ENCODE data around the gene ETV7. TPM values are rescaled to one million over a fixed set of nuclear protein-coding genes. Genes with fewer than 3 reads are reported as not detected.

ETV7 gene
- polyA plus RNA-seq, 1 of the 3 experiments (the other 2 are of a cell fraction): 0.39 TPM

- TF ChIP-seq TEAD4 (IDR thresholded peaks at IDR 0.05; ENCODE audit: borderline replicate concordance, insufficient read depth) (no peak), GABPA (IDR thresholded peaks at IDR 0.05; ENCODE audit: low read depth) (no peak), FOSL2 (IDR thresholded peaks at IDR 0.05; ENCODE audit: borderline replicate concordance, low read depth) (no peak), ELF1 (IDR thresholded peaks at IDR 0.05) (no peak), EP300 (IDR thresholded peaks at IDR 0.05; ENCODE audit: borderline replicate concordance in 1 of 2, low read depth in 1 of 2, low read length in 1 of 2) (no peak), SIN3A (IDR thresholded peaks at IDR 0.05; ENCODE audit: borderline replicate concordance, low read depth, low read length) (no peak), CHD2 (IDR thresholded peaks at IDR 0.05; ENCODE audit: low read length, partially characterized antibody) (no peak), TCF12 (IDR thresholded peaks at IDR 0.05) (no peak), REST (IDR thresholded peaks at IDR 0.05; ENCODE audit: low read depth, low read length) (no peak), MXI1 (IDR thresholded peaks at IDR 0.05; ENCODE audit: low read depth, low read length) (no peak)
Observed at GRCh38 chr6:36328600-36328999, 58.9 kb downstream of the ETV7 start.

GRCh38 chr6:36327919-36328236 is 59.6 kb downstream of the ETV7 start:
- POLR2A ChIA-PET: no interaction called here
- Histone ChIP-seq H3K4me1 (ENCODE audit: control insufficient read depth in 1 of 2, insufficient read depth in 2 of 2, low read depth in 1 of 2, low read length in 1 of 2) (peaks cover 0 to 15% of the 10 kb centered on the region in 2 experiments; a peak in 1 of 4 replicates), H3K4me3 (ENCODE audit: low read depth in 2 of 2, low read length in 1 of 2) (no peak overlapping the region), H3K27ac (ENCODE audit: low read depth in 2 of 2, low read length in 1 of 2) (no peak overlapping the region), H3K36me3 (replicated peaks in 1 of 2; ENCODE audit: control insufficient read depth in 1 of 2, insufficient read depth in 2 of 2, low read length in 1 of 2) (no peaks in the 10 kb centered on the region), H3K9me3 (no peaks in the 10 kb centered on the region), H3F3A (replicated peaks; ENCODE audit: insufficient read depth) (no peaks in the 10 kb centered on the region), H2AFZ (ENCODE audit: low read depth) (no peak overlapping the region), H3K9ac (no peak overlapping the region), H3K27me3 (ENCODE audit: insufficient read depth) (peaks cover 7% of the 10 kb centered on the region), H3K79me2 (ENCODE audit: insufficient read depth) (no peaks in the 10 kb centered on the region), H3K4me2 (no peak overlapping the region), H3K9me2 (no peaks in the 10 kb centered on the region), H4K20me1 (ENCODE audit: insufficient read depth) (no peaks in the 10 kb centered on the region)
- CTCF ChIA-PET: interaction anchor here (0.6 to 5.3 kb wide), 3 partner anchors 13 to 404 kb away, joined by 3 to 24 read pairs (median 16); no protein-coding TSS in a partner anchor
- DNase-seq: no peak
- no peak for TF ChIP-seq PBX3 (IDR thresholded peaks at IDR 0.05)
- TF ChIP-seq NFIC (IDR thresholded peaks at IDR 0.05; ENCODE audit: borderline replicate concordance): no peak
- no peak for TF ChIP-seq RCOR1 (IDR thresholded peaks at IDR 0.05; ENCODE audit: low read length)
- TF ChIP-seq GATA2 (CRISPR knock-in tag; IDR thresholded peaks at IDR 0.05): no peak
- no peak for TF ChIP-seq ELF1 (IDR thresholded peaks at IDR 0.05)
- no peak for TF ChIP-seq USF1 (IDR thresholded peaks at IDR 0.05; ENCODE audit: borderline replicate concordance, low read depth)
- no peak for TF ChIP-seq RFX5 (IDR thresholded peaks at IDR 0.05; ENCODE audit: low read length)
- TF ChIP-seq RXRA (IDR thresholded peaks at IDR 0.05; ENCODE audit: borderline replicate concordance, low read depth): no peak
- no peak for TF ChIP-seq MXI1 (IDR thresholded peaks at IDR 0.05; ENCODE audit: low read depth, low read length)
- TF ChIP-seq ZBTB33 (IDR thresholded peaks at IDR 0.05; ENCODE audit: borderline replicate concordance, low read depth): no peak
- no peak for TF ChIP-seq IRF3 (IDR thresholded peaks at IDR 0.05; ENCODE audit: low read depth, low read length)
- TF ChIP-seq TCF12 (IDR thresholded peaks at IDR 0.05): no peak

More at GRCh38 chr6:36328600-36328999, 58.9 kb downstream of the ETV7 start:
- WGBS (ENCODE audit: low lambda C conversion rate): 66% methylated on average over 7 of the region's 7 CpGs
- ChIA-PET POLR2A (no interaction called here), CTCF (interaction anchor here (1.6 to 3.9 kb wide), 3 partner anchors 12 to 26 kb away, joined by 6 to 28 read pairs (median 7); no protein-coding TSS in a partner anchor)
- no peak overlapping the region for H3K9ac ChIP-seq
- no peaks in the 10 kb centered on the region for H3K9me3 ChIP-seq
- H3K36me3 ChIP-seq (replicated peaks in 1 of 2; ENCODE audit: control insufficient read depth in 1 of 2, insufficient read depth in 2 of 2, low read length in 1 of 2): no peaks in the 10 kb centered on the region
- H3K4me1 ChIP-seq (ENCODE audit: control insufficient read depth in 1 of 2, insufficient read depth in 2 of 2, low read depth in 1 of 2, low read length in 1 of 2): peaks cover 0 to 9% of the 10 kb centered on the region in 2 experiments; a peak in 1 of 4 replicates
- H3K9me2 ChIP-seq: no peaks in the 10 kb centered on the region
- no peak overlapping the region for H2AFZ ChIP-seq (ENCODE audit: low read depth)
- DNase-seq: no peak
- H3K27me3 ChIP-seq (ENCODE audit: insufficient read depth): peaks cover 10% of the 10 kb centered on the region
- no peak overlapping the region for H3K4me3 ChIP-seq (ENCODE audit: low read depth in 2 of 2, low read length in 1 of 2)
- no peaks in the 10 kb centered on the region for H3K79me2 ChIP-seq (ENCODE audit: insufficient read depth)
- H4K20me1 ChIP-seq (ENCODE audit: insufficient read depth): no peaks in the 10 kb centered on the region
- H3K27ac ChIP-seq (ENCODE audit: low read depth in 2 of 2, low read length in 1 of 2): no peak overlapping the region
- no peaks in the 10 kb centered on the region for H3F3A ChIP-seq (replicated peaks; ENCODE audit: insufficient read depth)
- H3K4me2 ChIP-seq: no peak overlapping the region
